OCI-LY1 (cell line): Measurements from ENCODE around the gene GAS2L3.

Experiments used
- CTCF ChIP-seq: fragments of 200-600 bp; sonication (generic), shearing (Covaris generic); IDR thresholded peaks from 2 replicates; pipeline ENCODE4 v1.5.1; 2017; ENCODE audit warnings: mild to moderate bottlenecking, antibody characterized with exemption, low read length, moderate library complexity, mixed read lengths
- EZH2 ChIP-seq: fragments of 200-600 bp; sonication (generic), shearing (Covaris generic); IDR thresholded peaks from 2 replicates; pipeline ENCODE4 v1.8.0; 2017; ENCODE audit warnings: borderline replicate concordance, mixed run types, mild to moderate bottlenecking, antibody characterized with exemption, low read length, moderate library complexity, mixed read lengths

GRCh38 chr12:100553936-100554335 lies 19.5 kb upstream of the GAS2L3 start:
- TF ChIP-seq CTCF = no peak
- TF ChIP-seq EZH2 = no peak
